Fibroblast of peridontal ligament (primary cell): ENCODE measurements around the gene RRBP1.
"Not testable (repeated sequence)": the region's sequence is repeated elsewhere in the genome, so short reads cannot be mapped to it uniquely, and the experiment has no call there.

Source experiments
- DNase-seq: peaks from one replicate; pipeline ENCODE4 v3.0.0-alpha.2; 2010; ENCODE audit errors: extremely low read depth

RRBP1 gene

GRCh38 chr20:17709361-17710293 is 27.6 kb upstream of the RRBP1 start:
- DNase-seq: no peak

GRCh38 chr20:17708675-17709360 is 26.8 kb upstream of the RRBP1 start:
- peak; percentile 18 for DNase-seq

- DNase-seq: not testable (repeated sequence)
Measured at GRCh38 chr20:17707951-17708350, 25.9 kb upstream of the RRBP1 start.

GRCh38 chr20:17706632-17707031 is 24.6 kb upstream of the RRBP1 start:
- no peak for DNase-seq

GRCh38 chr20:17705916-17706315 is 23.9 kb upstream of the RRBP1 start:
- DNase-seq: no peak

- DNase-seq: no peak
Measured at GRCh38 chr20:17704589-17705317, 22.7 kb upstream of the RRBP1 start.

- DNase-seq: no peak
Measured at GRCh38 chr20:17701826-17702225, 19.8 kb upstream of the RRBP1 start.

- no peak for DNase-seq
Measured at GRCh38 chr20:17700637-17701036, 18.6 kb upstream of the RRBP1 start.

- DNase-seq: no peak
Measured at GRCh38 chr20:17699931-17700351, 17.9 kb upstream of the RRBP1 start, which contains the start of gene BANF2. BANF2 (plus strand) TSS chr20:17699966; CDS start chr20:17725026, 25,060 bp downstream.

- no peak for DNase-seq
Measured at GRCh38 chr20:17698384-17698783, 16.3 kb upstream of the RRBP1 start.

- DNase-seq: no peak
Measured at GRCh38 chr20:17697171-17697570, 15.1 kb upstream of the RRBP1 start.

- no peak for DNase-seq
Measured at GRCh38 chr20:17696287-17696686, 14.2 kb upstream of the RRBP1 start.

GRCh38 chr20:17694767-17695166 is 12.7 kb upstream of the RRBP1 start:
- no peak for DNase-seq

GRCh38 chr20:17693444-17694001 is 11.5 kb upstream of the RRBP1 start:
- no peak for DNase-seq

GRCh38 chr20:17691758-17692157 is 9.7 kb upstream of the RRBP1 start:
- no peak for DNase-seq

- DNase-seq: no peak
Measured at GRCh38 chr20:17690144-17690543, 8.1 kb upstream of the RRBP1 start.

- DNase-seq: no peak
Measured at GRCh38 chr20:17688965-17689364, 6.9 kb upstream of the RRBP1 start.

- no peak for DNase-seq
Measured at GRCh38 chr20:17687800-17688199, 5.8 kb upstream of the RRBP1 start.

- no peak for DNase-seq
Measured at GRCh38 chr20:17685168-17685567, 3.1 kb upstream of the RRBP1 start.

GRCh38 chr20:17684077-17684888 is 2.2 kb upstream of the RRBP1 start:
- DNase-seq: no peak
